NCI-H1417 (cell line): ENCODE measurements around the gene DSTYK.
A peak's percentile ranks its signal among the peaks of the same experiment; 100 is the strongest.

Experiments
- DNase-seq, 3 experiments: peaks; one replicate each; lab custom pipeline; 2025; lab: John Stamatoyannopoulos, UW

The DSTYK gene

DNA sequence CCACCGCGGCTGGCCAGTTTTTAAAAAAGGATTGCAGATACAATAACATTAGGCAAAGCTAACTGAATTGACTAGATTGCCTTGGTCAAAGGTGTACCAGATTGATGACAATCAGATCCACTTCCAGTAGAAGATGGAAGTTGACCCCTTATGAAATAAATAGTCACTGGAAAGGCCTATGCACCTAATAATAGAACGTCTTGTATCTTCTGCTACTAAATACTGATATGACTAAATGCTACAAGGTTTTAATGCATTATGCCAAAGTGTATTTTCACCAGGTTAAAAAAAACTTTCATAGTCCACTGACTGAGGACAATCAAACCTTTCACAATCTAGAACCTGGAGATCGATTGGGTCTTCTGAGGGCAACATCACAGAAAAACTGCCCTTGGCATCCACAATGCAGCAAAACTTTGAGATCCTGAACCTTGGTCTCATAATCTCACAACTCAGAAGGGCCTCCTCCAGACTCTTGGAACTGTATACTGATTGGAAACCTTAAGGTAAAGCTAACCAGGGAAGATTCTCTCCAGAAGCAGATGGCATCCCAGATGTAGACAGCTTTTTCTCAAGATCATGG is 82.0 kb downstream of the DSTYK start:
- no peak for DNase-seq

DNA sequence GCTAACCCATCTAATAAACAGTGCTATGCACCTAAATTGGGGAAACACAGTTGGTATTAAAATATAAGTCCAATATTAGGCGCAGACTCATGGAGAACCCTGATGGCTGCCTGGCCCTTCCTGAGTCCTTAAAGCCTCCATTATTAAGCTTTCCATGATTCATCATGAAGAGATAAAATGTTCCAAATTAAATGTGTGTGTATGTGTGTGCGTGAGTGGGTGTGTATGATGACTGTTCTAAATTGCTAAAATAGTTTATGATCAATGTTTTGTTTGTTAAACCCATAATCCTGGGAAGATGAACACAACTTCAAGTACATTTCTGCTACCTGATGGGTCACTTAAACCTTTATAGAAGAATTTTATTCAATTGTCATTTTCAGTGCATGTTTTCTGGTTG is 83.5 kb downstream of the DSTYK start:
- DNase-seq = no peak

DNA sequence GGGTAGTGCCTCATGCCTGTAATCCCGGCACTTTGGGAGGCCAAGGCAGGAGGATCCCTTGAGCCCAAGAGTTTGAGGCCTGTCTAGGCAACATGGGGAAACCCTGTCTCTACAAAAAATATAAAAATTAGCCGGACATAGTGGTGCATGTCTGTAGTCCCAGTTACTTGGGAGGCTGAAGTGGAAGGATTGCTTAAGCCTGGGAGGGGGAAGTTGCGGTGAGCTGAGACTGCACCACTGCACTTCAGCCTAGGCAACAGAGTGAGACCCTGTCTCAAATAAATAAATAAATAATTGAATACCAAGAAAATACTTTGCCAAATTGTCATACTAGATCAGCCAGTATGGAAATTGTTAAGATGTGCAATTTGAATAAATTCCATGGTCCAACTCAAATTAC is 83.9 kb downstream of the DSTYK start:
- DNase-seq = no peak

DNA sequence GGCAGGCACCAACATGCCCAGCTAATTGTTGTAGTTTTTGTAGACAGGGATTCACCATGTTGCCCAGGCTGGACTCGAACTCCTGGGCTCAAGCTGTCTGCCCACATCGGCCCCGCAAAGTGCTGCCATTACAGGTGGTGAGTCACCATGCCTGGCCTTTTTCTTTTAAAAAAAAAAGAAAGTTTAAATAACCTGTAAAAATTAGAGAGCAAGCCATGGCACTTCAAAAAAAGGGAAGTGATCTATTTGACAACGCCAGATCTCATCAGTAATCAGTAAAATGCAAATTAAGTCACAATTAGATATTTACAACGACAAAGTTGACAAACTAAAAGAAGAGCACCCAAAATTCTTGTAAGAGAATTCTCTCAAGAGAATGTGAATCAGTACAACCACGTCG is 86.8 kb downstream of the DSTYK start:
- no peak for DNase-seq

DNA sequence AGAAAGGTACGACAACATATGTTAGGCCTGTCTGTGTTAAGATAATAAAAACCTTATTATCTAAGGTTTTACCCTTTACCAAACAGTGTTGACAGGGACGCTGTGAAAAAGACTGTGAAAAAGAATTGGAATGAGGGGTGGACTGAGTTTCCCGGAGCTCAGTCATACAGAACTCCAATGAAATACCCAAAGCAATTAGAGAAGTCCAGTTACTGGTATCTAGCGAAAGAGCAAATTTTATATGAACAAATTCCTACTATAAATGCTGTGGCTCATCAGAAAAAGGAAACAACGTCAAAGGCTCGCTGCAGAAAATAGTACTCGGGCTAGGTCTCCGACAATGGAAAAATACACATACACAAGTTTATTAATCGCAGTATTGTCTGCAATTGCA is 89.0 kb downstream of the DSTYK start:
- no peak for DNase-seq

DNA sequence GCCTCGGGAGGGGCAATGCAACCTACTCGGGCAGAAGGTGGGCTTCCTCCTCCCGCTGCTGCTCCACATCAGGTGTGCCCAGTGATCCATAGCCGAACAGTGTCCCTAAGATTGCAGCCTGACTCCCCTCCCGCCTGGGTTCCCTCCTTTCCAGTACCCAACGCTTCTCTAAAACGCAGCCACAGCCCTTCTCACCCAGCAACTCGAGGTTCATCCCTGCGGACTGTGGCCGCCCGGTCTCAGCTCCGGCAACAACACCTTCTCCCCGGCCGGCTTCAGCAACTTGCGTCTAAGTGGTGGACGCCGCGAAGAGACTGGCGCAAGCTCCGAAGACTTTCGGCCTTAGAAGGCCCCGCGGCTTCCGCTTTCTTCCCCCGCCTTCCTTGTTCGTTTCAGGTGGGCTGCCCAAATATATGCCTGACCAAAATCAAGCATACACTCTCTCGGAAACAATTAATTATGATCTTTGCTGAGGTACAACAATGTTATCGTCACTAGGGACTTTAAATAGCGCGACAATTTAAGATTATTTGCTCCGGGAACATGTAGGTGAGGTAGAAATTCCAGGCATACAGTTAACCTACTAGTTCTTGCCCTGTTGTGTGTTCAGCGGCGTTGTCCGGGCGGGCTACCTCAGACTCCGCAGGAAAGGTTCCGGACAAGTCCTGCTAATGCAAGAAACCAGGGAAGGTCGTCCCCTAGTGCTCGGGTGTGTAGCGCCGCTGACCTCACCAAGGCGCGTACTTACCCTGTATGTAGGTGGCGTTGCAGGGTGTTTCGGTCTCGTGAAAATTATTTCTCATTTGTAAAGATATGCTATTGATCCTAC is 89.6 kb downstream of the DSTYK start, which contains the start of gene RBBP5:
TSS of gene RBBP5 (minus strand) at position 319 of the 829 bp plus-strand sequence. CDS start at position 214, 105 bp downstream.
- DNase-seq = peak; percentile 99 to 100 (median 100)

GRCh38 chr1:205118752-205119151 is 92.8 kb downstream of the DSTYK start:
- DNase-seq = no peak

DNA sequence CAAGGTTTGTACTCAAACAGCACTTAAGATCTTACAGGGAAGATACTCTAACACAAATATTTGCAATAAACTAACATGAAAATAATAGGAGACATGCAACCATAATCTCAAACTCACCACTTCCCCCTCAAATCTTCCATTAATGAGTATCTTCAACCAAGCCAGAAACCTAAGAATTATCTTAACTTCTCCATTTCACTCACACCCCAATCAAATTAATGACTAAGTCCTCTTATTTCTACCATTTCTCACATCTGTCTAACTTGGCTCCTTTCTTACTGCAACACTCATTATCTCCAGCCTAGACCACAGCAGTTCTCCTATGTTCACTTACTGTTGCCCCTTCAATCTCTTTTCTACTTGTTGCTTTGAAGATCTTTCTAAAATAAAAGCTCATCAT is 100.1 kb downstream of the DSTYK start:
- DNase-seq = no peak

- DNase-seq = no peak
Observed at GRCh38 chr1:205109711-205110110, 101.8 kb downstream of the DSTYK start.

- no peak for DNase-seq
Observed at GRCh38 chr1:205109269-205109668, 102.2 kb downstream of the DSTYK start.

DNA sequence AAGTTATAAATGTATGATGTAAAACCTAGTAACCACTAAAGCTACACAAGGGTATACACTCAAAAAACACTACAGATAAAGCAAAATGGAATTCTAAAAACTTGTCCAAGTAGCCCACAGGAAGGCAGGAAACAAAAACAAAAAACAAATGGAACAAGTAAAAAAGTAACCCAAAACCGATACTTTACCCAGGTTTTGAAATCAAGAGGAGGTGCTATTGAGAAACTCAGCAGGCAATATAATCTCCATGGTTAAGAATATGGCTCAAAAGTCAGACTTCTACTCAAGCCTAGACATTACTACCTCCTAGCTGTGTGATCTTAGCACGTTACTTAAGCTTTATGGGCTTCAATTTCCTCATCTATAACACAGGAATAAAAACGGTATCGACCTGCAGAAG is 103.0 kb downstream of the DSTYK start:
- no peak for DNase-seq

GRCh38 chr1:205107327-205107726 is 104.2 kb downstream of the DSTYK start:
- no peak for DNase-seq

DNA sequence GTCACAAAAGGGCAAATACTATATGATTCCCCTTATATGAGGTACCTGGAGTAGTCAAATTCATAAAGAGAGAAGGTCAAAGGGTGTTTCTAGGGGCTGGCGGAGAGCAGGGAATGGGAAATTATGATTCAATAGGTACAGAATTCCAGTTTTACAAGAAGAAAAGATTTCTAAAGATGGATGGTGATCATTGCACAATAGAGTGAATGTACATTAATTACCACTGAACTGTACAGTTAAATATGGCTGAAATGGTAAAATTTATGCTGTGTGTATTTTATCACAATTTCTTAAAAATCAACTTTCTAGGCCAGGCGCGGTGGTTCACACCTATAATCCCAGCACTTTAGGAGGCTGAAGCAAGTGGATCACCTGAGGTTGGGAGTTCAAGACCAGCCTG is 109.1 kb downstream of the DSTYK start:
- DNase-seq = no peak

DNA sequence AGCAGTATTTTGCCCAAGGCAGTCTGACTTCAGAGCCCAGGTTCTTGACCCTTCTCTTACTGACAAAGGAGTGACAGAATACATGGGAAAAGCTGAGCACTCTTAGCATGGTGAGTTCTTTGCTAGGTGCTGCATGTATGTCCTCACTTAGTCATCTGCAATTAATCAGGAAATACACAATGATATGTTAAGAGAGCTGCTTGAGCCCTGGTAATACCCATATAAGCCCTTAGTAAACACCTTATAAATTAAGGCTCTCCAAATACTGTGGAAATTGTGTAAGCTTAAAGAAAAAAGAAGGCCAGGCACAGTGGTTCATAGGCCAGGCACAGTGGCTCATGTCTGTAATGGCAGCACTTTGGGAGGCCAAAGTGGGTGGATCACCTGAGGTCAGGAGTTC is 113.3 kb downstream of the DSTYK start:
- DNase-seq = no peak

DNA sequence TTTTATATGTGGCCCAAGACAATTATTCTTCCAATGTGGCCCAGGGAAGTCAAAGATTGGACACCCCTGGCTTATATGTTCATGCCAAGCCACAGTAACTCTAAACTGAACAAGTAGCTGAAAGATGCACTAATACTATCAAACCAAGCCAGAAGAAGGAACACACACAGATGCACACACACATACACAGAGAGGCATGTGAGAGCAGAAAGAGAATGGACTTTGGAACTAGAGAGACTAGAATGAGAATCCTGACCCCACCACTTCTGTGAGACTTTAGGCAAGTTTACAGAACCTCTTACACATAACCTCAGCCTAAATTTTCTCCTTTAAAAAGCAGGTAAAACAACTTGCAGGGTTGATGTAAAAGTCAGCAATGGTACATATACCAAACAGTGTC is 116.1 kb downstream of the DSTYK start:
- no peak for DNase-seq
